Fibroblast of villous mesenchyme (primary cell): ENCODE measurements around the gene SLC25A13. TPM values are rescaled to one million over a fixed set of nuclear protein-coding genes. Genes with fewer than 3 reads are reported as not detected.
A peak's percentile ranks its signal among the peaks of the same experiment; 100 is the strongest.

Experiments
- DNase-seq: peaks from one replicate; pipeline ENCODE4 v3.0.0-alpha.2; 2010; ENCODE audit warnings: low read depth
- H3K4me3 ChIP-seq: 2 replicates; pipeline ENCODE4 v1.5.1; 2011; ENCODE audit warnings: low read depth, mild to moderate bottlenecking, low read length
- CTCF ChIP-seq: IDR thresholded peaks from 2 replicates; pipeline ENCODE4 v1.5.1; 2012; ENCODE audit warnings: low read depth, mild to moderate bottlenecking, low read length; ENCODE audit not compliant: insufficient read depth
- total RNA-seq: library from RNA; depleted of rRNA; stranded (reverse); fragments of >200 nt; gene quantifications from 2 replicates; pipeline ENCODE4 v1.2.3, GENCODE V29; 2012

Gene SLC25A13
- total RNA-seq, 1 donor = 22.5 TPM

- no peak overlapping the region for H3K4me3 ChIP-seq
- no peak for TF ChIP-seq CTCF
- peak; percentile 25 for DNase-seq
Measured at GRCh38 chr7:96238474-96238873, 83.4 kb downstream of the SLC25A13 start.

- DNase-seq = no peak
- no peak for TF ChIP-seq CTCF
- no peak overlapping the region for H3K4me3 ChIP-seq
Measured at GRCh38 chr7:96237040-96237439, 84.9 kb downstream of the SLC25A13 start.

GRCh38 chr7:96236198-96237039 is 85.5 kb downstream of the SLC25A13 start:
- H3K4me3 ChIP-seq = no peak overlapping the region
- TF ChIP-seq CTCF = no peak
- peak; percentile 97 for DNase-seq

GRCh38 chr7:96235281-96235680 is 86.6 kb downstream of the SLC25A13 start:
- DNase-seq = peak; percentile 25
- no peak for TF ChIP-seq CTCF
- no peak overlapping the region for H3K4me3 ChIP-seq

GRCh38 chr7:96233528-96234154 is 88.3 kb downstream of the SLC25A13 start:
- no peak for TF ChIP-seq CTCF
- H3K4me3 ChIP-seq = no peak overlapping the region
- DNase-seq = no peak

- no peak for DNase-seq
- no peak for TF ChIP-seq CTCF
- H3K4me3 ChIP-seq = no peak overlapping the region
Measured at GRCh38 chr7:96233084-96233483, 88.8 kb downstream of the SLC25A13 start.
